MM.1S (cell line): Measurements from ENCODE around the gene SDC1.

Experiments
- DNase-seq: peaks from one replicate; pipeline ENCODE4 v3.0.0-alpha.2; 2015
- H2AFZ ChIP-seq: fragments of 300-600 bp; sonication (generic); 2 replicates; pipeline ENCODE4 v1.6.0; 2016; ENCODE audit warnings: antibody characterized with exemption, low read length
- H3F3A ChIP-seq: fragments of 300-600 bp; sonication (generic); 2 replicates; pipeline ENCODE4 v1.6.1; 2016; ENCODE audit warnings: mild to moderate bottlenecking, antibody characterized with exemption, low read length, moderate library complexity, mixed read lengths; ENCODE audit not compliant: insufficient read depth
- H3K27ac ChIP-seq: fragments of 300-600 bp; sonication (generic); 2 replicates; pipeline ENCODE4 v1.5.1; 2016; ENCODE audit warnings: mild to moderate bottlenecking, low read length
- H3K27me3 ChIP-seq: fragments of 300-600 bp; sonication (generic); replicated peaks from 2 replicates; pipeline ENCODE4 v1.6.0; 2016; ENCODE audit warnings: low read length; ENCODE audit not compliant: insufficient read depth
- H3K36me3 ChIP-seq: fragments of 300-600 bp; sonication (generic); replicated peaks from 2 replicates; pipeline ENCODE4 v1.6.1; 2016; ENCODE audit warnings: mild to moderate bottlenecking, low read length, mixed read lengths; ENCODE audit not compliant: insufficient read depth
- H3K4me1 ChIP-seq: fragments of 300-600 bp; sonication (generic); 2 replicates; pipeline ENCODE4 v1.6.1; 2016; ENCODE audit warnings: low read length, mixed read lengths
- H3K4me2 ChIP-seq: fragments of 300-600 bp; sonication (generic); 2 replicates; pipeline ENCODE4 v1.6.0; 2016; ENCODE audit warnings: low read depth, low read length
- H3K4me3 ChIP-seq: fragments of 300-600 bp; sonication (generic); 2 replicates; pipeline ENCODE4 v1.5.1; 2016; ENCODE audit warnings: low read length, mixed read lengths
- H3K79me2 ChIP-seq: fragments of 300-600 bp; sonication (generic); 2 replicates; pipeline ENCODE4 v1.6.1; 2016; ENCODE audit warnings: mixed run types, low read length, mixed read lengths
- H3K9ac ChIP-seq: fragments of 300-600 bp; sonication (generic); 2 replicates; pipeline ENCODE4 v1.6.1; 2016; ENCODE audit warnings: low read length, mixed read lengths
- H3K9me2 ChIP-seq: fragments of 300-600 bp; sonication (generic); replicated peaks from 2 replicates; pipeline ENCODE4 v1.6.1; 2016; ENCODE audit warnings: mild to moderate bottlenecking, low read length, mixed read lengths; ENCODE audit not compliant: insufficient read depth
- H3K9me3 ChIP-seq: fragments of 300-600 bp; sonication (generic); replicated peaks from 2 replicates; pipeline ENCODE4 v1.6.1; 2016; ENCODE audit warnings: mild to moderate bottlenecking, low read length, mixed read lengths; ENCODE audit not compliant: insufficient read depth
- H4K20me1 ChIP-seq: fragments of 300-600 bp; sonication (generic); 2 replicates; pipeline ENCODE4 v1.6.1; 2016; ENCODE audit warnings: mild to moderate bottlenecking, low read length, moderate library complexity, mixed read lengths; ENCODE audit not compliant: insufficient read depth
- CTCF ChIP-seq: fragments of 300-600 bp; sonication (generic); IDR thresholded peaks from 2 replicates; pipeline ENCODE4 v1.5.1; 2016; ENCODE audit warnings: antibody characterized with exemption, low read length, mixed read lengths
- EZH2 ChIP-seq: fragments of 300-600 bp; sonication (generic); optimal IDR thresholded peaks from 2 replicates; pipeline ENCODE3; 2017; ENCODE audit warnings: low read depth, mild to moderate bottlenecking, antibody characterized with exemption, low read length, mixed read lengths
- EZH2phosphoT487 ChIP-seq: fragments of 300-600 bp; sonication (generic); IDR thresholded peaks from 2 replicates; pipeline ENCODE4 v1.6.1; 2018; ENCODE audit warnings: antibody characterized with exemption, low read length

Gene SDC1

DNA sequence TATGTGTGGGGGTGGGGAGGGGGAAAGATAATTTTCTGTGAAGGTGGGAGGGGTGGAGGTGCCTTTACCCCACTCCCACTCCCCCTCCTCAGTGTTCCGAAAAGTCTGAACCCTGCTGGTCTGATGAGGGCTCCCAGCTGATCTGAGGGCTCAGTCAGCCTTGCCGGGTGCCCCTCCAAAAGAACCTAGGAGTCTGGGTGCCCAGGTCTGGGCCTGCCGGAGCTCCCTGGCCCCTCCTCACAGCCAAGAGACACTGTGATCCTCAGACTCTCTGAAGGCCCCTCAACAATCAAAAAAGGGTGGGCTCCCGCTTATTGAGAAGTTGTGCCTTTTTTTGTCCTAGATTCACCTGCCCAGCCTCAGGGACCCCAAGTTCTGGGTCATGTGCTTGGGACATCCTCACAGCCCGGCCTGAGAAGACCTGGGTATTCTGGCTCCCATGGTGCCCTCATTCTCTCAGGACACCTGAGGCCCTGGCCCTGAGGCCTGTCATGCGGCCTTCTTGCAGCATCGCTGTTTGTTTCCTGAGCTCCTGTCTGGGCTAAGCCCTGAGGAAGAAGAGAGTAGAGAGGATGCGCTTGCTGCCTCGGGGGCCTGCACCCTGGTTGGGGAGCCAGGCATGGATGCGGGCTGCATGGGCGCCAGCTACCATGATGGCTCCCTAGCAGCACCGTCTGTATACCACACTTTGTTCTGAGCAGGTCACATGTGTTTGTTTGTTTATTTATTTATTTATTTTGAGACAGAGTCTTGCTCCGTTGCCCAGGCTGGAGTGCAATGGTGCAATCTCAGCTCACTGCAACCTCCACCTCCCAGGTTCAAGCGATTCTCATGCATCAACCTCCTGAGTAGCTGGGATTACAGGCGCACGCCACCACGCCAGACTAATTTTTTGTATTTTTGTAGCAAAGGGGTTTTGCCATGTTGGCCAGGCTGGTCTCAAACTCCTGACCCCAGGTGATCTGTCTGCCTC is 44.0 kb downstream of the SDC1 start:
- Histone ChIP-seq H3K9ac (no peak overlapping the region), H3K9me3 (no peaks in the 10 kb centered on the region), H2AFZ (no peak overlapping the region), H3K4me3 (no peak overlapping the region), H3K4me2 (no peak overlapping the region), H3K27me3 (no peaks in the 10 kb centered on the region), H4K20me1 (no peaks in the 10 kb centered on the region), H3K27ac (no peak overlapping the region), H3F3A (no peaks in the 10 kb centered on the region), H3K79me2 (no peaks in the 10 kb centered on the region), H3K4me1 (no peaks in the 10 kb centered on the region), H3K9me2 (no peaks in the 10 kb centered on the region), H3K36me3 (no peaks in the 10 kb centered on the region)
- no peak for DNase-seq
- TF ChIP-seq EZH2phosphoT487 (no peak), EZH2 (no peak), CTCF (no peak)

DNA sequence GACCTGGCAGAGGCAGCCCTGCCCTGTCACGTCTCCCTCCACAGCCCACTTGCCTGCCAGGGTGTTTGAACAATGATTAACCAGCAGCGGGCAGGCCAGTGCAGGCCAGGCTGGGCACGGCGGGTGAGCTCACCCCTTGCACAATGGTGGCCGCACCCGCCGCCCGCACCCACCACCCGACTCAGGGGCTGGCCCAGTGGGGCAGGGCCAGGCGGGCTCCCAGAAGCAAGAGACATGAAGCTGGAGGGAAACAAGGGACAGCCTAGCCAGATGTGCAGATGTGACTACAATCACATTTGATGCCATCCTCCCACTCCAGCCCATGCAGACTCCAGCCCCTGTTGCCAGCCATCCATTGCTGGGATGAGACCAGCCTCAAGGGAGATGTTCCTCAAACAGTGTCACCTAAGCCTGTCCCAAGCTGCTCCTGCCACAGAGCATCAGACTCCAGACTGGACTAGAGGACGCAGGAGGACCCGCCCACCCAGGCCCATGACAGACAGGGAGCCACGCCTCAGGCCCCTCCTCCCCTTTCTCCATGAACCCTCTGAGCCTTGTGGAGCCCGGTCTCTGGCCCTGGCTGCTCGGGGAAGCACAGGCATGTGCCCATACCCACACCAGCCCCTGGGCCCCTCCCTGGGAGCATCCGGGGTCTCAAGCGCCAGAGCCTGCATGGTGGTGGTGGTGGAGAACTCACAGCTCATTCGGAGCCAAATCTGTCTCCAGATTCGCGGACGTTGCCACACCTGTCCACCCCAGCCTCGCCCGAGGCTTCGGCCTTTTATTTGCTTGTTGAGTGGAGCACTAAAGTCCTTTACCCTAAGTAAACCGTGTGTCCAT is 45.0 kb downstream of the SDC1 start:
- Histone ChIP-seq H3K27me3 (no peaks in the 10 kb centered on the region), H3K36me3 (no peaks in the 10 kb centered on the region), H3K9me2 (no peaks in the 10 kb centered on the region), H3K9ac (no peak overlapping the region), H3K4me2 (no peak overlapping the region), H2AFZ (no peak overlapping the region), H3K79me2 (no peaks in the 10 kb centered on the region), H3K4me3 (no peak overlapping the region), H3K9me3 (no peaks in the 10 kb centered on the region), H4K20me1 (no peaks in the 10 kb centered on the region), H3K27ac (no peak overlapping the region), H3F3A (no peaks in the 10 kb centered on the region), H3K4me1 (no peaks in the 10 kb centered on the region)
- no peak for TF ChIP-seq CTCF
- no peak for TF ChIP-seq EZH2
- no peak for TF ChIP-seq EZH2phosphoT487
- DNase-seq: no peak

DNA sequence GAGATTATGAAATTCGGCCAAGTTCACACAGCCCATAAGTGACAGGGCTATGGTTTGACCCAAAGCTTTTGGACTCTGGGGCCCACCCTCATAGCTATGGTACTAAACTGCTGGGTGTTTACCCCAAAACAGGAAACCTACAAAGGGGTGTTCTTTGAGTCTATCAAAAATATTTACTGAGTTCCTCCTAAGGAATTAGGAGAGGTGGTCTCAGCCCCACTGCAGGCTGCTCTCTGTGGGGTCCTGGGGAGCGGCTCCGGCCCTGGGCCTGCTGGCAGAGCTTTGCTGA is 45.5 kb downstream of the SDC1 start:
- no peak overlapping the region for H3K27ac ChIP-seq
- no peaks in the 10 kb centered on the region for H4K20me1 ChIP-seq
- H3K9ac ChIP-seq: no peak overlapping the region
- no peak for DNase-seq
- no peaks in the 10 kb centered on the region for H3K79me2 ChIP-seq
- H2AFZ ChIP-seq: no peak overlapping the region
- no peaks in the 10 kb centered on the region for H3K4me1 ChIP-seq
- H3K9me2 ChIP-seq: no peaks in the 10 kb centered on the region
- H3K4me3 ChIP-seq: no peak overlapping the region
- H3K4me2 ChIP-seq: no peak overlapping the region
- H3K27me3 ChIP-seq: no peaks in the 10 kb centered on the region
- no peak for TF ChIP-seq EZH2phosphoT487
- TF ChIP-seq CTCF: no peak
- no peak for TF ChIP-seq EZH2
- H3K36me3 ChIP-seq: no peaks in the 10 kb centered on the region
- H3F3A ChIP-seq: no peaks in the 10 kb centered on the region
- no peaks in the 10 kb centered on the region for H3K9me3 ChIP-seq
